Bronchial epithelial cell (primary cell): ENCODE results near the gene NLRP6. TPM values are rescaled to one million over a fixed set of nuclear protein-coding genes. Genes with fewer than 3 reads are reported as not detected.

Experiments used
- DNase-seq: peaks from one replicate; pipeline ENCODE4 v3.0.0-alpha.2; 2010; ENCODE audit warnings: low read depth
- FAIRE-seq: peaks from 2 replicates; lab custom pipeline; 2011; peaks lifted over from hg19 to GRCh38; lab: Jason Lieb, UNC
- H3K27me3 ChIP-seq: 2 replicates; pipeline ENCODE4 v1.5.1; 2011; ENCODE audit warnings: low read length; ENCODE audit not compliant: control insufficient read depth, insufficient read depth
- H3K36me3 ChIP-seq: 2 replicates; pipeline ENCODE4 v1.5.1; 2011; ENCODE audit warnings: low read length; ENCODE audit not compliant: control insufficient read depth, insufficient read depth
- H3K4me3 ChIP-seq: 2 replicates; pipeline ENCODE4 v1.5.1; 2011; ENCODE audit warnings: mild to moderate bottlenecking, low read depth, low read length, control low read depth
- total RNA-seq: library from RNA; depleted of rRNA; stranded (reverse); fragments of >200 nt; gene quantifications from 2 replicates; pipeline ENCODE4 v1.2.1, GENCODE V29; 2014
- TF ChIP-seq, protein P1 (sequence below): IDR thresholded peaks from 2 replicates; pipeline ENCODE4 v1.5.1; 2011; ENCODE audit warnings: mild to moderate bottlenecking, moderate library complexity, low read length, control low read depth, inconsistent platforms; ENCODE audit not compliant: insufficient read depth, severe bottlenecking

Gene NLRP6
- total RNA-seq, 1 donor from 2014 or later, result not detected

DNA sequence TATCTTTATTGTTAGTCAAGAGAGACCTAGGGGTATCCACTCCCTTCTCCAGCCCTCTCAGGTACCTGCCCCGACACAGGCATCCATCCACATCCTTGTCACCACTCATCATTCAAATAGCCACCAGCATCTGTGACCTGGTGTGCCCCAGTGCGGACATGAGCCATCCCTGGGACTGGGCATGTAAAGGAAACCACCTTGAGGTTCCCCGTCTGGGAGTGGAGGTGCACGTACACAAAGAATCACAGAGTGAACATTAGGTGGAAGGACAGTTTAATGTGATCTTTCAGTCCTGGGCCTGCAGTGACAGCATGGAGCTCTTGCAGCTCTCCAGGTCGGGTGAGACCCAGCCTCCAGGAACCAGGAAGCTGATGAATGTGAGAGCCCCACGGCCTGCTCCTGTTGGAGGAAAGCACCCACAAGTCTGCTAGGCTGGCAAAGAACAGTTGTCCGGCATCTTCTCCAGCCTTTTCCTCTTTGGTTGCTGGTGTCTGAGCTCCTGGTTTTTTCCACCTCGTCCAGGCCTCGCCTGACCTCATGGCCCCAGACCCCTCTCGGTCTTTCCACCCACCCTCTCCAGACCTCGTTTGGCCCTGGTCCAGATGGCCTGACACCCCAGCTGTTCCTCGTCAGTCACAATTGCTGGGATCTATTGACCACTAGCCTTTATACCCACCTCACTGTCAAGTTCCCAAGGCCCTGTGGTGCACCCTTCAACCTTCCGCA lies 24.9 kb upstream of the NLRP6 start:
- DNase-seq (no peak), FAIRE-seq (peak; percentile 23)
- Histone ChIP-seq H3K4me3 (no peak overlapping the region), H3K36me3 (peaks cover 22% of the 10 kb centered on the region), H3K27me3 (no peaks in the 10 kb centered on the region)
- TF ChIP-seq, protein P1, sequence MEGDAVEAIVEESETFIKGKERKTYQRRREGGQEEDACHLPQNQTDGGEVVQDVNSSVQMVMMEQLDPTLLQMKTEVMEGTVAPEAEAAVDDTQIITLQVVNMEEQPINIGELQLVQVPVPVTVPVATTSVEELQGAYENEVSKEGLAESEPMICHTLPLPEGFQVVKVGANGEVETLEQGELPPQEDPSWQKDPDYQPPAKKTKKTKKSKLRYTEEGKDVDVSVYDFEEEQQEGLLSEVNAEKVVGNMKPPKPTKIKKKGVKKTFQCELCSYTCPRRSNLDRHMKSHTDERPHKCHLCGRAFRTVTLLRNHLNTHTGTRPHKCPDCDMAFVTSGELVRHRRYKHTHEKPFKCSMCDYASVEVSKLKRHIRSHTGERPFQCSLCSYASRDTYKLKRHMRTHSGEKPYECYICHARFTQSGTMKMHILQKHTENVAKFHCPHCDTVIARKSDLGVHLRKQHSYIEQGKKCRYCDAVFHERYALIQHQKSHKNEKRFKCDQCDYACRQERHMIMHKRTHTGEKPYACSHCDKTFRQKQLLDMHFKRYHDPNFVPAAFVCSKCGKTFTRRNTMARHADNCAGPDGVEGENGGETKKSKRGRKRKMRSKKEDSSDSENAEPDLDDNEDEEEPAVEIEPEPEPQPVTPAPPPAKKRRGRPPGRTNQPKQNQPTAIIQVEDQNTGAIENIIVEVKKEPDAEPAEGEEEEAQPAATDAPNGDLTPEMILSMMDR, result no peak

DNA sequence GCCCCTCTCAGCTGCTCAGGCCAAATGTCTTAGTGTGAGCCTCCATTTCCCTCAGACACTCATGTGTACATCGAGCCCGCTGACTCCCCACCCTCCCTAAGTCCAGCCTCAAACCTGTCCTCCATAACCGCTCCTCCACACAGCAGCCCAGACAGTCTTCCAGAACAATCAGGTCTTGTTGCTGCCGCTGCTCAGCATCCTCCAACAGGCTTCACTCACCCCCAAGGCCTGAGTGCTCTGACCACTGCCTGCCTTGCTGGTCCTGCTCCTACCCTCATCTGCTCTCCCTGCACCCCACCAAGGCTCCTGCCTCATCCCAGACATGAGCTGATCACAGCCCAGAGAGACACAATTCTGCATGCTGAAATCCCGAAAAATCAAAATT lies 24.3 kb upstream of the NLRP6 start:
- no peaks in the 10 kb centered on the region for H3K27me3 ChIP-seq
- H3K4me3 ChIP-seq, result no peak overlapping the region
- TF ChIP-seq, protein P1, result no peak
- H3K36me3 ChIP-seq, result peaks cover 19% of the 10 kb centered on the region
- FAIRE-seq (no peak), DNase-seq (no peak)

DNA sequence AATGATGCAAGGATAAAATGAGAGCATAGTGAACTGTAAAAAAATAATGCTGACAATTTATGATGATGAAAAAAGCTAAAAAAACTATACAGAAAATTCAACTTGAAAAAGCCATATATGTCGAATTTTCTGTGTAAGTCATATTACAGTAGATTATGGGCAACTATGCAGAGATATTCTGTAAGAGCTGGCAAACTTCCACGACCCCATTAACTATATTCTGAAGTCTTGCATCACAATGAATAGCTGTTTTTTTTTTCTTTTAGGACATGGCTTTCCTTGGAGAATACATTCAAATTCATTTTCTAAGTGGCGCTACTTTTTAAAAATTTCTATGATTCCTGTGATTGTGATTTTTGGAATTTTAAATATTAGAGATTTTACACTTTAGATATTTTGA lies 23.0 kb upstream of the NLRP6 start:
- H3K27me3 ChIP-seq, result no peaks in the 10 kb centered on the region
- FAIRE-seq (no peak), DNase-seq (no peak)
- H3K4me3 ChIP-seq, result no peak overlapping the region
- TF ChIP-seq, protein P1, result no peak
- H3K36me3 ChIP-seq, result peaks cover 15% of the 10 kb centered on the region

DNA sequence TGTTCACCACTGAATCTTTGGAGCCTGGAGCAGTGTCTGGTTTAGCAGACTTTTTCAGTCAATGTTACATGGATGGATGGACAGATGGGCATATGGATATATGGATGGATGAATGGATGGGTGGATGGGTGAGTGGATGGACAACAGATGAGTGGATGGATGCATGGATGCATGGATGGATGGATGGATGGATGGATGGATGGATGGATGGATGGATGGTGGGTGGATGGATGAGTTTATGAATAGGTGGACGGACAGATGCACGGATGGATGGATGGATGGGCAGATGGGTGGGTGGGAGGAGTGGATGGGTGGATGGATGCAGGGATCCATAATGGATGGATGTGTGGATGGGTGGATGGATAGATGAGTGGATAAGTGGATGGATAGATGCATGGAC lies 22.4 kb upstream of the NLRP6 start:
- Histone ChIP-seq H3K36me3 (peaks cover 12% of the 10 kb centered on the region), H3K4me3 (no peak overlapping the region), H3K27me3 (no peaks in the 10 kb centered on the region)
- TF ChIP-seq, protein P1, result no peak
- no peak for DNase-seq
- FAIRE-seq, result no peak

DNA sequence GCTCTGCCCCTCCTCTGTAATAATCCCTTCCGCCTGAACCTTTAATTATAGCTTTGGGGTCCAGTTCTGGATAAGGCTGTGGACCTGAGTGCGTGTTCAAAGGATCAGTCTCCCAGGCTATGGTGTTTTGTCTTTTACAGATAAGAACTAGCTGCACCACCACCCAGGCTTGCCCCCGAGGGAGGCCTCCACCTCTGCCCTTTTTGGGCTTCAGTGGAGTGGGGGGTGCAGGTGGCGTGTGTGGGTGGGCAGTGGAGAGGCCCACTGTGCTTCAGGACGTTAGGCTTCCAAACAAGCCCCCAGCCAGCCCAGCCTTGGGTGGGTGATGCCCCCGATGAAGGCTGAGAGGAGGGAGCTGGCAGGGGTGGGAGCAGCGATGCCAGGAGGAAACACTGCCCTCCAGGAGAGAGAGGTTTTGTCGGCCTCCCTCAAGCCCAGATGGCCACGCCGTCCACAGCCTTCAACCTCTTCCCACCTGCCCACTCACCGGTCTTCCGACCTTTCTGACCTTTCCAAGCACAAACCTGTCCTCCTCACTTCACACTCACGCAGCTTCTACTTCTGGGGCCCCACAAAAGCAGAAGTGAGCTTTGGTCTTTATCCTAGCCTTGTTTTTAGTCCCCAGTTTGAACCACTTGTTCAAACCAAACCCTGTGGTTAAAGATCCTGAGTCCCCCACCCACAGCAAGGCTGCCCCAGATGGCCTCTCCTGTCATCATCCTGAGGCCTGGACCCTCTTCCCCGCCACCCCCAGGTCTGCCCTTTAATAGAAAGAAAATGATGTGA lies 21.1 kb upstream of the NLRP6 start:
- Histone ChIP-seq H3K4me3 (no peak overlapping the region), H3K27me3 (no peaks in the 10 kb centered on the region), H3K36me3 (peaks cover 4% of the 10 kb centered on the region)
- FAIRE-seq (no peak), DNase-seq (no peak)
- TF ChIP-seq, protein P1, result no peak
